Measurements from ENCODE around the gene ZBTB14. TPM values are rescaled to one million over a fixed set of nuclear protein-coding genes. Genes with fewer than 3 reads are reported as not detected.
A peak's percentile ranks its signal among the peaks of the same experiment; 100 is the strongest.

ZBTB14 gene
- total RNA-seq, 4 donors from 2014 or later = 6.8 to 18.8 (median 10.9) TPM

GRCh38 chr18:5298156-5298852 is 2.8 kb upstream of the ZBTB14 start:
- DNase-seq (ENCODE audit: low spot score) = no peak
- TF ChIP-seq CTCF (IDR thresholded peaks at IDR 0.05) = no peak
- no peak for ATAC-seq (ENCODE audit: low FRiP score)

GRCh38 chr18:5297597-5297996 is 2.1 kb upstream of the ZBTB14 start:
- no peak for TF ChIP-seq CTCF (IDR thresholded peaks at IDR 0.05)

DNA sequence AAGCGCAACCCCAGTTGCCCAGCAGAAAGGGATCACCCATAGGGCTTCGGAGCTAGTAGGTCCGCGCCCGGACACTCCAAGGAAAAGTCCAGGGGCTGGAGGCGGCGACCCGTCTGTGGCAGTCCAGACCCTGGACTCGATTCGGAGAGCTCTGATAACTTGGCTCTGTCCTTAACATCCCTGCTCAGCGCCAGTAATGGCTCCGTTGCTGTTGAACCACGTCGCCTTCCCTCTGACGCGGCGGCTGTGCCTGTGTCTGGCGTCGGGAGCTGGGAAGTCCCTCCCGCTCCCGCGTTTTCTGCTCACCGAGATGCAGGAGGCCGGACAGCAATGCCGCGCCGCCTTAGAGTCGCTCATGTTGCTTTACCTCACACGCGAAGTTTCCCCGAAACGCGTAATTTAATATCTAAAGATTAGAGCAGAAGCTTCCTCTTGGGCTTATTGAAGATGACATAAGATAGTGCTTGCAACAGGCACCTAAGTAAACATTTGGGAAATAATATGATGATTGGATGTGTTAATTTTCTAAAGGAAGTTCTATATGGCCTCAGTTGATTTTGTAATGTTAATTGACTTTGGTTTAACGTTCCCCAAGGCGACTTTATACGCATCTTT is 1.3 kb upstream of the ZBTB14 start:
- ATAC-seq (ENCODE audit: low FRiP score) (peak; percentile 55), DNase-seq (ENCODE audit: low spot score) (peak; percentile 64)
- TF ChIP-seq CTCF (IDR thresholded peaks at IDR 0.05) = no peak

More at GRCh38 chr18:5297597-5297996, 2.1 kb upstream of the ZBTB14 start:
- ATAC-seq (ENCODE audit: low FRiP score) (no peak), DNase-seq (ENCODE audit: low spot score) (no peak)

- peak; percentile 88 for DNase-seq (ENCODE audit: low spot score)
- ATAC-seq (ENCODE audit: low FRiP score) = peak; percentile 86
- TF ChIP-seq CTCF (IDR thresholded peaks at IDR 0.05) = no peak
These were observed 617 bp upstream of the ZBTB14 start for GRCh38 chr18:5295981-5296705.

GRCh38 chr18:5294457-5295230 is 882 bp downstream of the ZBTB14 start:
- TF ChIP-seq CTCF (IDR thresholded peaks at IDR 0.05) = no peak
- no peak for ATAC-seq (ENCODE audit: low FRiP score)
- peak; percentile 35 for DNase-seq (ENCODE audit: low spot score)

- no peak for ATAC-seq (ENCODE audit: low FRiP score)
- DNase-seq (ENCODE audit: low spot score) = no peak
- TF ChIP-seq CTCF (IDR thresholded peaks at IDR 0.05) = no peak
These were observed 1.4 kb downstream of the ZBTB14 start for GRCh38 chr18:5294113-5294456.
